NCI-H446 (cell line): ENCODE data around the gene ZDHHC18.

Source experiments
- DNase-seq, 2 experiments: peaks; one replicate each; lab custom pipeline; 2025; lab: John Stamatoyannopoulos, UW

The ZDHHC18 gene, protein sequence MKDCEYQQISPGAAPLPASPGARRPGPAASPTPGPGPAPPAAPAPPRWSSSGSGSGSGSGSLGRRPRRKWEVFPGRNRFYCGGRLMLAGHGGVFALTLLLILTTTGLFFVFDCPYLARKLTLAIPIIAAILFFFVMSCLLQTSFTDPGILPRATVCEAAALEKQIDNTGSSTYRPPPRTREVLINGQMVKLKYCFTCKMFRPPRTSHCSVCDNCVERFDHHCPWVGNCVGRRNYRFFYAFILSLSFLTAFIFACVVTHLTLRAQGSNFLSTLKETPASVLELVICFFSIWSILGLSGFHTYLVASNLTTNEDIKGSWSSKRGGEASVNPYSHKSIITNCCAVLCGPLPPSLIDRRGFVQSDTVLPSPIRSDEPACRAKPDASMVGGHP

DNA sequence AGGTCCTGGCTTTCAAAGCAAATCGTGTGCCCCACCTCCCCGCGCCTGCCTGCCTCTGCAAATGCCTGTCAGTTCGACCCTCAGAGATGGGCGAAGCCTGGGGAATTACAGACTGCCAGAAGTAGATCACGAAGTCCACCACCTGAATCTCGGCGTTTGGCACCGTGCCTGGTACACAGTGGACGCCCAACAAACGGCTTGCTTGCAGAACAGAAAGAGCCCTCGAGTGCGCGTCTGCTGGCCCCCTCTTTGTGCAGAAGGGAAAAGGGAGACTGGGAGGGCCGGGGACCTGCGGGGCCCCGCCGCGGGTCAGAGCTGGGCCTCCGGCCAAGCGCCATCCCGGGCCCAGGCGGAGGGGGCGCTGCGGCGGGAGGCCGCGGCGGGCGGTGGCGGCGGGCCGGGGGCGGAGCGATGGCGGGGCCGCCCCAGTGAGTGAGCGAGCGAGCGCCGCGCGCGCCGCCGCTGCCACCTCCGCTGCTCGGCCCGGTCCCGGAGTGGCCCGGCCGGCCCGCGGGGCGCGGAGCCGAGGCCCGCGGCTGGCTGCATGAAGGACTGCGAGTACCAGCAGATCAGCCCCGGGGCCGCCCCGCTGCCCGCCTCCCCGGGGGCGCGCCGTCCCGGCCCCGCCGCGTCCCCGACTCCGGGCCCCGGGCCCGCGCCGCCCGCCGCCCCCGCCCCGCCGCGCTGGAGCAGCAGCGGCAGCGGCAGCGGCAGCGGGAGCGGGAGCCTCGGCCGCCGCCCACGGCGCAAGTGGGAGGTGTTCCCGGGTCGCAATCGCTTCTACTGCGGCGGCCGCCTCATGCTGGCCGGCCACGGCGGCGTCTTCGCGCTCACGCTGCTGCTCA, at the start of gene ZDHHC18:
ZDHHC18 (plus strand) TSS at position 428 of the 845 bp plus-strand sequence; CDS start at position 545, 117 bp downstream.
- DNase-seq: peak; percentile 43 to 67

- DNase-seq: no peak
Measured at GRCh38 chr1:26779098-26779668, 47.3 kb upstream of the ZDHHC18 start.

DNA sequence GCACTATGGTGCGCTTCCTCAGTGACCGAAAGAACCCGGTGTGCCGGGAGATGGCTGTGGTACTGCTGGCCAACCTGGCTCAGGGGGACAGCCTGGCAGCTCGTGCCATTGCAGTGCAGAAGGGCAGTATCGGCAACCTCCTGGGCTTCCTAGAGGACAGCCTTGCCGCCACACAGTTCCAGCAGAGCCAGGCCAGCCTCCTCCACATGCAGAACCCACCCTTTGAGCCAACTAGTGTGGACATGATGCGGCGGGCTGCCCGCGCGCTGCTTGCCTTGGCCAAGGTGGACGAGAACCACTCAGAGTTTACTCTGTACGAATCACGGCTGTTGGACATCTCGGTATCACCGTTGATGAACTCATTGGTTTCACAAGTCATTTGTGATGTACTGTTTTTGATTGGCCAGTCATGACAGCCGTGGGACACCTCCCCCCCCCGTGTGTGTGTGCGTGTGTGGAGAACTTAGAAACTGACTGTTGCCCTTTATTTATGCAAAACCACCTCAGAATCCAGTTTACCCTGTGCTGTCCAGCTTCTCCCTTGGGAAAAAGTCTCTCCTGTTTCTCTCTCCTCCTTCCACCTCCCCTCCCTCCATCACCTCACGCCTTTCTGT, 46.0 kb upstream of the ZDHHC18 start:
- DNase-seq: no peak

DNA sequence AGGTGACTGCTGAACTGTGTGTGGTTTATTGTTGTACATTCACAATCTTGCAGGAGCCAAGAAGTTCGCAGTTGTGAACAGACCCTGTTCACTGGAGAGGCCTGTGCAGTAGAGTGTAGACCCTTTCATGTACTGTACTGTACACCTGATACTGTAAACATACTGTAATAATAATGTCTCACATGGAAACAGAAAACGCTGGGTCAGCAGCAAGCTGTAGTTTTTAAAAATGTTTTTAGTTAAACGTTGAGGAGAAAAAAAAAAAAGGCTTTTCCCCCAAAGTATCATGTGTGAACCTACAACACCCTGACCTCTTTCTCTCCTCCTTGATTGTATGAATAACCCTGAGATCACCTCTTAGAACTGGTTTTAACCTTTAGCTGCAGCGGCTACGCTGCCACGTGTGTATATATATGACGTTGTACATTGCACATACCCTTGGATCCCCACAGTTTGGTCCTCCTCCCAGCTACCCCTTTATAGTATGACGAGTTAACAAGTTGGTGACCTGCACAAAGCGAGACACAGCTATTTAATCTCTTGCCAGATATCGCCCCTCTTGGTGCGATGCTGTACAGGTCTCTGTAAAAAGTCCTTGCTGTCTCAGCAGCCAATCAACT, 45.2 kb upstream of the ZDHHC18 start:
- no peak for DNase-seq

- DNase-seq: no peak
Measured at GRCh38 chr1:26782521-26783212, 43.8 kb upstream of the ZDHHC18 start.

DNA sequence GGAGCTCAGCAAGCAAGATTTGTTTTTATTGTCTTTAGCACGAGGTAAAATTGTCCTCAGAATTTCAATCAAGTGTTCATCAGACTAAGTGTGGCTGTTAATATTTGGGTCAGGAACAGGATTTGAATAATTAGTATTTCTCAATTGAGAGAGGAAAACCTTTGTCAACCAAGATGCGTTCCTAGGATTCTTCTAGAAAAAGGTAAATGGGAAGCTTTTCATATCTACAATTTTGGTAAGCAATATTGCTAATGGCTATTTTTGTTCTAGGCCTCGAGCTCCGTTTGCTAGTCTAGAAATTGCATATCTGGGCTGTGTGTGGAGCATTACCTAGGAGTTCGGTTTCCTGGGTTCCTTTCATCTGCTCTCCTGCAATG, 42.9 kb upstream of the ZDHHC18 start:
- DNase-seq: no peak

GRCh38 chr1:26784023-26784871, 42.2 kb upstream of the ZDHHC18 start:
- peak in 1 of 2 experiments; percentile 32 for DNase-seq

DNA sequence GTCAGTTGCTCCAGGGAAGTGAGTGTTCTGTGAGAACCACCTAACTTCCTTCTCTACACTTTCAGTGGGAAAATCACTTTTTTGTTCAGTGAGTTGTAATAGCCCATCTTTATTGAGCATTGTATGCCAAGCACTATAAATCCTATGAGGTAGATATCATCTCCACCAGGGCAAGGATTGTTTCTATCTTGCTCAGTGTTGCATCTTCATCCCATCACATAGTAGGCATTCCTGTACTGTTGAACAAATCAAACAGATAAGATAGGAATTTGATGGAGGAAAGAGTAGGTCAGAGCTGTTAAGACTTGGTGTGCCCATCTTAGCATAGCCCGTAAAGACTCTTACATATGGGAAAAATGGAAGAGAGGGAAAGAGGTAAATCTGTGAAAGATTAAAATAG, 41.6 kb upstream of the ZDHHC18 start:
- DNase-seq: no peak

DNA sequence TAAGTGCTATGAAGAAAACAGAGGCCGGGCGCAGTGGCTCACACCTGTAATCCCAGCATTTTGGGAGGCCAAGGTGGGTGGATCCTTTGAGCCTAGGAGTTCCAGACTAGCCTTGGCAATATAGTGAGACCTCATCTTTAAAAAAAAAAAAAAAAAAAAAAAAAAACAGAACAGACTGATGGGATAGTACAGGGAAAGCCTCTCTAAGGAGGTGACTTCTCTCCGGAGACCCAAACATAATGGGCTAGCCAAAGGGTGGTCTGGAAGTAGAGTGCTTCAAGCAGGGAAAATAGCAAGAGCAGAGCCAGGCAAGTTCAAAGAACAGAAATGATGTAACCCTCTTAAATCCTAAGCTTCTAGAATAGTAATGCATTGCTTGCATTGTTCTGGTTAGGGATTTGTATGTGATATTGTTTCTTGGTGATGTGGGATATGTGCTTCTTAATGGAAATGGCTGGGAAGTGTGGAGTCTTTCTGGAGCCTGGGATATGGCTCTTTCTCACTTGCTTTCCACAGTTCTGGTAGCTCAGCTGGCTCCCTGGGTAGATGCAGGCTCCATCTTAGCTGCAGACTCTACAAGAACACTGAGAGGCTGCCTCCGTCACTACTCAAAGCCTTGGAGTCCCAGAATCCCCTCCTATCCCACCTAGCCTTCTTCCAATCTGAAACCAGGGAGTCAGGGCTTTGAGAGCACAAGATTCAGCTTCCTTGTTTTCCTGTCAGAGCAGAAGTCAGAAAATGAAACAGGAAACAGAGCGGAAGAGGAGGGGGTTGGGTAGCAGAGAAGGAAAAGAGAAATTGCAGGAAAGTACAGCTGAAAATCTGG, 40.7 kb upstream of the ZDHHC18 start:
- no peak for DNase-seq

GRCh38 chr1:26786437-26787380, 39.8 kb upstream of the ZDHHC18 start:
- DNase-seq: no peak

GRCh38 chr1:26787381-26787705, 39.1 kb upstream of the ZDHHC18 start:
- peak in 1 of 2 experiments; percentile 68 for DNase-seq

GRCh38 chr1:26787706-26788514, 38.6 kb upstream of the ZDHHC18 start, which contains the start of gene PIGV:
Gene PIGV, plus strand, starts transcription at chr1:26787950. Its CDS starts 2,866 bp downstream, at chr1:26790816.
- DNase-seq: peak; percentile 89 to 95

DNA sequence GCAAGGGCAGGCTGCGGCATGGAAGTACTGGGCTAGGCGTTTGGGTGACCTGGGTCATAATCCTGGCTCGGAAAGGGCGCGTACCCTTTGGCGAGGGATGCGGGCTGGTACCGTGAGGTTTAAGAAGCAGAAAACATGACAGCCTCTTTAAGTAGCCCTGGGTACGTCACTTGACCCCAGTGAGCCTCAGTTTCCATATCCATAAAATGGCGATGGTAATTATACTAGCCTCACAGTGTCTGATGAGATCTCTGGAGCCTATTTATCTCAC, 38.0 kb upstream of the ZDHHC18 start:
- no peak for DNase-seq

DNA sequence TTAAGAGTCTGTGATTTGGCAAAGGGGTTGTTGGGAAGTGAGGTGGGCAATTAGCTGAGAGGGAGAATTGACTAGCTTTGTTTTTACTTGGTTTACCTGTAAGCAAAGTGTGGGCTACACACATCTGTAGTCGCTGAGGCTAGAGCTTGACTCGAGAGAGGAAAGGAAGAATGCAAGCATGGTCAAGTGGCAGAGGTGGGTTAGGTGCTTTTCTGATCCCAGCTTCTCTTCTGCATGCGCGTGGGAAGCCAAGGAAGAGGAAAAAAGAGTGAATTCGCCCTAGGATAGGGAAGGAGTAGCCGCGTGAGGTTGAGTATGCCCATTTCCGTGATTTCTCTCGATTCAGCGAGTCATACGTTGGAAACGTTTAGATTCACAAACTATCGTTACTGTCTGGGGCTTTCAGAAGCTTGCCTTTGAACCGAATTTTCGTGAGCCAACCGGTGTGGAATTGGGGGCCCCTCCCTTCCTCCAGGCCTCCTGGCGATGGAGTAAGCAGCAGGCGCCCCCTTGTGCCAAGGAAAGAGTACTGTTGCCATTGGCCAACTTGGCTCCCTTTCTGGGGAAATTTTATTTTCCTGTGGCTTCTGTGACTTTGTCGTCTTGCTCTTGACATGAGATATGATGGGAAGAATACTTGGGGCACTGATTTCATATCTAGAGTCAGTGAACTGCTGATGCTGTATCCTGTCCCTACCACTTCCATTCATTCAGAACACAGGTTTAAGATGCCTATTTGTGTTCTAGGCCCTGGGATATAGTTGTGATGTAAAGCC, 37.5 kb upstream of the ZDHHC18 start:
- DNase-seq: peak; percentile 88 to 90

DNA sequence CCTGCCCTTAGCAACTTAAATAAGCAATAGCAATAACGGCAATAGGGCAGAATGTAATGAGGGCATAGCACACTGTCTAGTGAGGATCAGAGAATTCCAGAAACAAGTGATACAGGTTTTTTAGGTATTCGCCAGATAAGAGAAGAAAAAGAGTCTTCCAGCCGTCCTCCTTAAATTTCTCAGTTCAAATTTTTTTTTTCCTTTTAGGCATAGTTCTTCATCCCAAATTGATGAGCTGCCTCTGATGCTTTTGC, 36.9 kb upstream of the ZDHHC18 start:
- no peak for DNase-seq

DNA sequence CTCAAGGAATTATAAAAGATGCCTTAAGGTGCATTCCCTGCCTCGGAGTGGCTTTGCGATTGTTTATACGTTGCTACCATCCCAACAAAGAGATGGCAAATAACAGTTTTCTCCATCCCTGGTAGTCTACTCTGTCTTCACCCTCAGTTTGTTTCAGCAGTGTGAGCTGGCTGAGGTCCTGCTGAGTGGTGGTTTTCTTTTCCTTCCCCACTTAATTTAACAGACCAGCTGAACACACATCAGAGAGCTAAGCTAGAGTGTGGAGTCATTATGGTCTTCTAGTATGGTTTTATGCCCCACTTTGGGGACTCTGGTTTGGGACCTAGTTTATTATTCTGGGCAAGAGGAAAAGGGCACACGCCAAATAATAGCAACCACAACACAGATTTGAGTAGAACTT, 36.6 kb upstream of the ZDHHC18 start:
- no peak for DNase-seq

DNA sequence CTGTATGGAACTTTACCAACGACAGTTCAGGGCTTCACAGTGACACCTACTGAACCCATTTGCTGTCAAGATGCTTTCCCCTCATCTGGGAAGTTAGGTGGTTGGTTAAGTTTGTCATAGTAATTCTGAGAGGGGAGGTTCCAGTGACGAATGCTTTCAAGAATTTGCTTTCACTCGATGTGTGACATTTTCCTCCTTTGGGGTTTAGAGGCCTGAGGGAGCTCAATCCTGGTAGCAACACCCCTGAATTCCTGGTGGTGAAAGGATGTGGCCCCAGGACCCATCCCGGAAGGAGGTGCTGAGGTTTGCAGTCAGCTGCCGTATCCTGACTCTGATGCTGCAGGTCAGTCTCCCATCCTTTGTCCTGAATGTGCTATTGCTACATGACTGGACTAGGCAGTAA, 35.9 kb upstream of the ZDHHC18 start:
- no peak for DNase-seq
